HG03066 (cell line): Measurements from ENCODE around the gene LARGE2.
"Not testable (repeated sequence)": the region's sequence is repeated elsewhere in the genome, so short reads cannot be mapped to it uniquely, and the experiment has no call there.

ENCODE experiments used
- ATAC-seq: cut with Tn5 transposase; IDR thresholded peaks from one replicate; pipeline ENCODE4 v1.9.1; 2021; ENCODE audit warnings: low read depth; ENCODE audit not compliant: unreplicated experiment

LARGE2 gene

GRCh38 chr11:45895553-45896259, 26.8 kb upstream of the LARGE2 start:
- ATAC-seq = no peak

- no peak for ATAC-seq
Observed at GRCh38 chr11:45896422-45896984, 26.0 kb upstream of the LARGE2 start.

- no peak for ATAC-seq
Observed at GRCh38 chr11:45897556-45897955, 24.9 kb upstream of the LARGE2 start.

GRCh38 chr11:45899086-45899447, 23.4 kb upstream of the LARGE2 start:
- no peak for ATAC-seq

GRCh38 chr11:45899448-45900174, 22.8 kb upstream of the LARGE2 start:
- no peak for ATAC-seq

GRCh38 chr11:45900175-45900800, 22.2 kb upstream of the LARGE2 start:
- not testable (repeated sequence) for ATAC-seq

- ATAC-seq = no peak
Observed at GRCh38 chr11:45900916-45901617, 21.4 kb upstream of the LARGE2 start.

- ATAC-seq = no peak
Observed at GRCh38 chr11:45901626-45902025, 20.8 kb upstream of the LARGE2 start.

- no peak for ATAC-seq
Observed at GRCh38 chr11:45902452-45903380, 19.7 kb upstream of the LARGE2 start.

- no peak for ATAC-seq
Observed at GRCh38 chr11:45904309-45904915, 18.0 kb upstream of the LARGE2 start.

- no peak for ATAC-seq
Observed at GRCh38 chr11:45905095-45905494, 17.4 kb upstream of the LARGE2 start.

- not testable (repeated sequence) for ATAC-seq
Observed at GRCh38 chr11:45905576-45905975, 16.9 kb upstream of the LARGE2 start.

- no peak for ATAC-seq
Observed at GRCh38 chr11:45906096-45906682, 16.3 kb upstream of the LARGE2 start.

GRCh38 chr11:45906965-45907611, 15.4 kb upstream of the LARGE2 start, which contains the start of gene FREY1:
TSS of gene FREY1 (minus strand) at chr11:45907271. CDS start at chr11:45907245, 26 bp downstream.
- ATAC-seq = no peak

GRCh38 chr11:45907911-45908370, 14.5 kb upstream of the LARGE2 start:
- no peak for ATAC-seq

GRCh38 chr11:45909594-45910475, 12.6 kb upstream of the LARGE2 start:
- ATAC-seq = no peak

GRCh38 chr11:45910623-45911022, 11.8 kb upstream of the LARGE2 start:
- ATAC-seq = no peak
